CD4-positive, CD25-positive, alpha-beta regulatory T cell (primary cell): ENCODE measurements around the gene MAST4. TPM values are rescaled to one million over a fixed set of nuclear protein-coding genes. Genes with fewer than 3 reads are reported as not detected.

Source experiments
- ATAC-seq, 2 donors: fragments of 150-1000 bp; cut with Tn5 transposase; one replicate each; pipeline ENCODE4 v1.10.0; 2021; ENCODE audit warnings: low read depth in 2 of 2, moderate number of reproducible peaks in 2 of 2, moderate library complexity in 1 of 2
- DNase-seq, 3 donors: peaks; one replicate each; pipeline versions ENCODE4 v3.0.0 to v3.0.0-alpha.2; 2012 to 2022; ENCODE audit warnings: mixed read lengths in 1 of 3
- H3K27ac ChIP-seq: one replicate; pipeline ENCODE4 v1.7.0; 2013; ENCODE audit warnings: mild to moderate bottlenecking, low read length; ENCODE audit not compliant: insufficient read depth, poor library complexity, severe bottlenecking
- H3K27me3 ChIP-seq: one replicate; pipeline ENCODE4 v1.7.0; 2013; ENCODE audit warnings: low read length; ENCODE audit not compliant: control insufficient read depth, insufficient read depth
- H3K36me3 ChIP-seq: one replicate; pipeline ENCODE4 v1.7.0; 2013; ENCODE audit warnings: mild to moderate bottlenecking, low read length, moderate library complexity; ENCODE audit not compliant: control insufficient read depth, insufficient read depth
- H3K4me1 ChIP-seq: 2 replicates; pipeline ENCODE4 v1.7.0; 2013; ENCODE audit warnings: mild to moderate bottlenecking, low read length; ENCODE audit not compliant: insufficient read depth, control insufficient read depth, poor library complexity, severe bottlenecking
- H3K4me3 ChIP-seq: one replicate; pipeline ENCODE4 v1.7.0; 2013; ENCODE audit warnings: low read depth, mild to moderate bottlenecking, low read length, moderate library complexity
- H3K9me3 ChIP-seq, 2 experiments: 1 replicate in 1 of 2; 2 replicates in 1 of 2; pipeline ENCODE4 v1.7.0; 2013; ENCODE audit warnings: low read length in 2 of 2, mild to moderate bottlenecking in 1 of 2, moderate library complexity in 1 of 2; ENCODE audit not compliant: control insufficient read depth in 2 of 2
- H3K27ac Mint-ChIP-seq, 3 donors: one replicate each; pipeline ENCODE4 v1.8.0; 2020 to 2022; ENCODE audit warnings: mild to moderate bottlenecking in 3 of 3, mixed read lengths in 3 of 3, moderate library complexity in 2 of 3
- H3K27me3 Mint-ChIP-seq: one replicate; pipeline ENCODE4 v1.8.0; 2022; ENCODE audit warnings: mild to moderate bottlenecking, mixed read lengths
- H3K36me3 Mint-ChIP-seq: one replicate; pipeline ENCODE4 v1.8.0; 2020; ENCODE audit warnings: mixed read lengths
- H3K4me1 Mint-ChIP-seq, 4 donors: one replicate each; pipeline ENCODE4 v1.8.0; 2020 to 2022; ENCODE audit warnings: mixed read lengths in 4 of 4, mild to moderate bottlenecking in 1 of 4
- H3K4me3 Mint-ChIP-seq, 4 donors: one replicate each; pipeline ENCODE4 v1.8.0; 2020 to 2022; ENCODE audit warnings: mild to moderate bottlenecking in 4 of 4, mixed read lengths in 4 of 4, moderate library complexity in 3 of 4
- H3K9me3 Mint-ChIP-seq, 7 donors: one replicate each; pipeline ENCODE4 v1.8.0; 2020 to 2022; ENCODE audit warnings: mixed read lengths in 7 of 7, mild to moderate bottlenecking in 3 of 7, moderate library complexity in 2 of 7
- polyA plus RNA-seq, 4 donors: library from polyadenylated mRNA; unstranded; fragments of 300-500 nt; fragmentation: Illumina TruSeq; gene quantifications; one replicate each; pipeline ENCODE4 v1.2.3, GENCODE V29; 2021
- total RNA-seq: library from RNA; stranded (reverse); gene quantifications from one replicate; pipeline ENCODE4 v1.2.3, GENCODE V29; 2022

MAST4 gene
- total and polyA plus RNA-seq, 5 donors from 2014 or later: 11.7 to 54.1 (median 12.7) TPM

GRCh38 chr5:67160985-67161384, 564.8 kb downstream of the MAST4 start:
- Histone ChIP-seq H3K4me3 (peak overlapping the region; percentile 79), H3K4me1 (peaks cover 92% of the 10 kb centered on the region), H3K27ac (peak overlapping the region; percentile 90), H3K9me3 (no peaks in the 10 kb centered on the region), H3K36me3 (peaks cover 25% of the 10 kb centered on the region), H3K27me3 (no peaks in the 10 kb centered on the region)
- Mint-ChIP-seq H3K9me3 (no peaks in the 10 kb centered on the region), H3K27ac (peak overlapping the region; percentile 90 to 100 (median 93)), H3K4me3 (peak overlapping the region; percentile 55 to 94 (median 78)), H3K36me3 (peaks cover 14% of the 10 kb centered on the region), H3K4me1 (peaks cover 32 to 93% (median 57%) of the 10 kb centered on the region in 4 donors), H3K27me3 (no peaks in the 10 kb centered on the region)
- DNase-seq (peak; percentile 13 to 89 (median 48)), ATAC-seq (peak; percentile 72 to 80)

- no peaks in the 10 kb centered on the region for H3K9me3 ChIP-seq
- Mint-ChIP-seq H3K27me3 (no peaks in the 10 kb centered on the region), H3K4me1 (peaks cover 32 to 91% (median 54%) of the 10 kb centered on the region in 4 donors), H3K9me3 (no peaks in the 10 kb centered on the region), H3K4me3 (peak overlapping the region; percentile 55 to 94 (median 78)), H3K36me3 (peaks cover 14% of the 10 kb centered on the region), H3K27ac (peak overlapping the region; percentile 90 to 100 (median 93))
- H3K27me3 ChIP-seq: no peaks in the 10 kb centered on the region
- peaks cover 98% of the 10 kb centered on the region for H3K4me1 ChIP-seq
- peaks cover 25% of the 10 kb centered on the region for H3K36me3 ChIP-seq
- ATAC-seq (no peak), DNase-seq (peak in 1 of 3 donors; percentile 57)
- H3K27ac ChIP-seq: peak overlapping the region; percentile 90
- H3K4me3 ChIP-seq: peak overlapping the region; percentile 79
These were observed 565.6 kb downstream of the MAST4 start for GRCh38 chr5:67161767-67162166.

- Histone ChIP-seq H3K27me3 (no peaks in the 10 kb centered on the region), H3K9me3 (no peaks in the 10 kb centered on the region), H3K4me3 (peak overlapping the region; percentile 79), H3K4me1 (peaks cover 98% of the 10 kb centered on the region), H3K36me3 (peaks cover 25% of the 10 kb centered on the region), H3K27ac (peak overlapping the region; percentile 90)
- H3K36me3 Mint-ChIP-seq: peaks cover 17% of the 10 kb centered on the region
- peak overlapping the region; percentile 90 to 100 (median 93) for H3K27ac Mint-ChIP-seq
- DNase-seq (no peak), ATAC-seq (no peak)
- H3K4me3 Mint-ChIP-seq: peak overlapping the region; percentile 62 to 94 (median 78)
- H3K9me3 Mint-ChIP-seq: no peaks in the 10 kb centered on the region
- no peaks in the 10 kb centered on the region for H3K27me3 Mint-ChIP-seq
- peaks cover 39 to 91% (median 58%) of the 10 kb centered on the region in 4 donors for H3K4me1 Mint-ChIP-seq
These were observed 567.1 kb downstream of the MAST4 start for GRCh38 chr5:67163231-67163756.

GRCh38 chr5:67163863-67164595, 567.8 kb downstream of the MAST4 start:
- H3K4me3 Mint-ChIP-seq: peak overlapping the region; percentile 86 to 94 (median 92)
- ATAC-seq: no peak
- peak overlapping the region; percentile 97 to 99 (median 99) for H3K27ac Mint-ChIP-seq
- Histone ChIP-seq H3K4me3 (peak overlapping the region; percentile 61), H3K9me3 (no peaks in the 10 kb centered on the region), H3K27ac (peak overlapping the region; percentile 90), H3K27me3 (no peaks in the 10 kb centered on the region), H3K4me1 (peaks cover 100% of the 10 kb centered on the region), H3K36me3 (peaks cover 25% of the 10 kb centered on the region)
- H3K27me3 Mint-ChIP-seq: no peaks in the 10 kb centered on the region
- H3K9me3 Mint-ChIP-seq: no peaks in the 10 kb centered on the region
- H3K4me1 Mint-ChIP-seq: peaks cover 43 to 92% (median 61%) of the 10 kb centered on the region in 4 donors
- peaks cover 17% of the 10 kb centered on the region for H3K36me3 Mint-ChIP-seq
- no peak for DNase-seq

- peak overlapping the region; percentile 86 to 94 (median 92) for H3K4me3 Mint-ChIP-seq
- H3K4me1 Mint-ChIP-seq: peaks cover 37 to 88% (median 52%) of the 10 kb centered on the region in 4 donors
- peak overlapping the region; percentile 90 for H3K27ac ChIP-seq
- H3K36me3 Mint-ChIP-seq: peaks cover 17% of the 10 kb centered on the region
- peak overlapping the region; percentile 61 for H3K4me3 ChIP-seq
- DNase-seq (no peak), ATAC-seq (no peak)
- H3K27me3 ChIP-seq: no peaks in the 10 kb centered on the region
- peaks cover 90% of the 10 kb centered on the region for H3K4me1 ChIP-seq
- no peaks in the 10 kb centered on the region for H3K27me3 Mint-ChIP-seq
- H3K27ac Mint-ChIP-seq: peak overlapping the region; percentile 97 to 99 (median 99)
- H3K9me3 ChIP-seq: no peaks in the 10 kb centered on the region
- H3K36me3 ChIP-seq: peaks cover 25% of the 10 kb centered on the region
- no peaks in the 10 kb centered on the region for H3K9me3 Mint-ChIP-seq
These were observed 568.8 kb downstream of the MAST4 start for GRCh38 chr5:67164856-67165525.

GRCh38 chr5:67165526-67166459, 569.6 kb downstream of the MAST4 start:
- H3K36me3 Mint-ChIP-seq: peaks cover 17% of the 10 kb centered on the region
- peak overlapping the region; percentile 90 for H3K27ac ChIP-seq
- H3K4me3 ChIP-seq: peak overlapping the region; percentile 61
- DNase-seq: peak; percentile 61 to 95 (median 79)
- H3K4me1 Mint-ChIP-seq: peaks cover 31 to 80% (median 47%) of the 10 kb centered on the region in 4 donors
- peaks cover 25% of the 10 kb centered on the region for H3K36me3 ChIP-seq
- no peaks in the 10 kb centered on the region for H3K27me3 Mint-ChIP-seq
- H3K9me3 ChIP-seq: no peaks in the 10 kb centered on the region
- no peaks in the 10 kb centered on the region for H3K27me3 ChIP-seq
- H3K4me3 Mint-ChIP-seq: peak overlapping the region; percentile 86 to 94 (median 92)
- ATAC-seq: peak; percentile 71 to 75
- H3K27ac Mint-ChIP-seq: peak overlapping the region; percentile 97 to 99 (median 99)
- H3K9me3 Mint-ChIP-seq: no peaks in the 10 kb centered on the region
- peaks cover 84% of the 10 kb centered on the region for H3K4me1 ChIP-seq
